IPS-20b (cell line): ENCODE data around the gene GBA3.

Experiments used
- H3K27ac ChIP-seq: one replicate; pipeline ENCODE4 v1.5.1; 2013; ENCODE audit warnings: low read length
- H3K27me3 ChIP-seq: 2 replicates; pipeline ENCODE4 v1.6.1; 2013; ENCODE audit warnings: mild to moderate bottlenecking, low read length, inconsistent platforms; ENCODE audit not compliant: insufficient read depth
- H3K36me3 ChIP-seq: 2 replicates; pipeline ENCODE4 v1.6.1; 2013; ENCODE audit warnings: low read depth, mild to moderate bottlenecking, inconsistent platforms, low read length, moderate library complexity; ENCODE audit not compliant: insufficient read depth
- H3K4me1 ChIP-seq: 2 replicates; pipeline ENCODE4 v1.6.1; 2013; ENCODE audit warnings: mild to moderate bottlenecking, control low read depth, inconsistent platforms, low read length, moderate library complexity; ENCODE audit not compliant: insufficient read depth
- H3K4me3 ChIP-seq: 2 replicates; pipeline ENCODE4 v1.5.1; 2013; ENCODE audit warnings: mild to moderate bottlenecking, low read length, inconsistent platforms
- H3K9ac ChIP-seq: 2 replicates; pipeline ENCODE4 v1.6.1; 2013; ENCODE audit warnings: low read depth, mild to moderate bottlenecking, inconsistent platforms, low read length, moderate library complexity
- H3K9me3 ChIP-seq: 2 replicates; pipeline ENCODE4 v1.6.1; 2013; ENCODE audit warnings: mild to moderate bottlenecking, low read depth, low read length, inconsistent platforms; ENCODE audit not compliant: insufficient read depth

The GBA3 gene

GRCh38 chr4:22703912-22704311 is 11.2 kb downstream of the GBA3 start:
- H3K27me3 ChIP-seq = no peaks in the 10 kb centered on the region
- H3K36me3 ChIP-seq = no peaks in the 10 kb centered on the region
- no peak overlapping the region for H3K27ac ChIP-seq
- no peak overlapping the region for H3K9ac ChIP-seq
- no peak overlapping the region for H3K4me3 ChIP-seq
- H3K4me1 ChIP-seq = no peaks in the 10 kb centered on the region
- no peaks in the 10 kb centered on the region for H3K9me3 ChIP-seq

DNA sequence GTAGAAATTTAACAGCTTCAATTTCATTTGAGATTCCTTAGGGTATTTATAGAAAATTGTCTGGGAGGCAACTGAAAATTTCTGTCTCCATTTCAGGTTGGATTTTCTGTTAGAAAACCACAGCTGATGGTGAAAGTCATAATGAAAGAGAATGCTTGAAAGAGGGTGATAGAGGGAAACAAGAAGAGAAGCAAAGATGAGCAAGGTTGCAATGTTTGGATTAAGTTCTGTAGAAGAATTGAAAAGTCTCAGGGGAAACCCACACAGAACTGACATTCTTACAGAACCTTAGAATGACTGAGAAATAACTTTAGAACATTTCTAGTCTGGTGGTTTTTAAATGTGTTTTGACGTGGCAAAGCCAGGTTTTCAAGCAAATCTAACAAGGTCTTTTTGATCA is 14.7 kb downstream of the GBA3 start:
- no peaks in the 10 kb centered on the region for H3K9me3 ChIP-seq
- no peaks in the 10 kb centered on the region for H3K36me3 ChIP-seq
- no peak overlapping the region for H3K4me3 ChIP-seq
- no peaks in the 10 kb centered on the region for H3K27me3 ChIP-seq
- H3K27ac ChIP-seq = no peak overlapping the region
- H3K9ac ChIP-seq = no peak overlapping the region
- no peaks in the 10 kb centered on the region for H3K4me1 ChIP-seq

- no peak overlapping the region for H3K9ac ChIP-seq
- H3K27ac ChIP-seq = no peak overlapping the region
- no peak overlapping the region for H3K4me3 ChIP-seq
- no peaks in the 10 kb centered on the region for H3K9me3 ChIP-seq
- H3K27me3 ChIP-seq = no peaks in the 10 kb centered on the region
- no peaks in the 10 kb centered on the region for H3K4me1 ChIP-seq
- no peaks in the 10 kb centered on the region for H3K36me3 ChIP-seq
Measured at GRCh38 chr4:22708961-22709360, 16.2 kb downstream of the GBA3 start.

DNA sequence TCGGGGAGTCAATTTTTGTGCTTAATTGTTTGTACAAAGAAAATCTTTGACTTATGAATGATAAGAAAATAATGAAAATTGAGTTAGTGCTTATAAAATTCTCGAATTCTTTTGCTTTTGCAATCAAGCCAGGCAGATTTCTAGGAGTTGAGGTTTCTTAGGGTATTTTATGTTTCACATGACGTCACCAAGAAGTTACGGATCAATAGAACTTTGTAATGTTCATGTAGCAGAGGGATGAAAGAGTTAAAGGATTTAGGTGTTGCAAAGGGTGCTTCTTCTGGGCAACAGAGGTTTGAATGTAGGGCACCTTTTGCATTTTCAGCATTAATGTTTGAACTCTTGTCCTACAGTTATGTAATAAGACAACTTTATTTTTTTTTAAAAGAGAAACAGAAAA is 19.4 kb downstream of the GBA3 start:
- Histone ChIP-seq H3K27me3 (no peaks in the 10 kb centered on the region), H3K4me3 (no peak overlapping the region), H3K9ac (no peak overlapping the region), H3K27ac (no peak overlapping the region), H3K9me3 (no peaks in the 10 kb centered on the region), H3K36me3 (no peaks in the 10 kb centered on the region), H3K4me1 (no peaks in the 10 kb centered on the region)

DNA sequence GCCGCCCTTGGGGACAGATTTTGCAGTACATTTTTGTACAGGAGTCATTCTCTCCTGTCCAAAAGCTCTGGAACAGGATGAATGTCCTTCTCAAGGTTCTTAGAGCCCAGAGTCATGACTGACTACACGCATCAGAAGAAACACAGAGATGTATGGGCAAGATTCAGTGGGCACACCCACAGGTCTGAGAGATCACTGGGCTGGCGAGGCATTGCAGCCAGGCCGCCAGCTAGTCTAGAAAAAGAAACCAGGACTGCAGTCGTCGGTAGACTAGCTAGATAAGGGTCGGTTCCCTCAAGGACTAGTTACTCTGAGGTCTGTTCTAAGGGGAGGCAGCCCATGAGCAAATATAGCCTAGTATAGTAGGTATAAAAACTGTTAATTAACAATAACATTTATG is 19.8 kb downstream of the GBA3 start:
- no peak overlapping the region for H3K9ac ChIP-seq
- no peaks in the 10 kb centered on the region for H3K4me1 ChIP-seq
- no peak overlapping the region for H3K27ac ChIP-seq
- no peaks in the 10 kb centered on the region for H3K36me3 ChIP-seq
- no peaks in the 10 kb centered on the region for H3K9me3 ChIP-seq
- no peaks in the 10 kb centered on the region for H3K27me3 ChIP-seq
- H3K4me3 ChIP-seq = no peak overlapping the region

- H3K4me1 ChIP-seq = no peaks in the 10 kb centered on the region
- no peaks in the 10 kb centered on the region for H3K36me3 ChIP-seq
- H3K27ac ChIP-seq = no peak overlapping the region
- H3K27me3 ChIP-seq = no peaks in the 10 kb centered on the region
- H3K9ac ChIP-seq = no peak overlapping the region
- no peaks in the 10 kb centered on the region for H3K9me3 ChIP-seq
- H3K4me3 ChIP-seq = no peak overlapping the region
Measured at GRCh38 chr4:22713841-22714240, 21.1 kb downstream of the GBA3 start.

- H3K27ac ChIP-seq = no peak overlapping the region
- H3K36me3 ChIP-seq = no peaks in the 10 kb centered on the region
- H3K4me3 ChIP-seq = no peak overlapping the region
- no peaks in the 10 kb centered on the region for H3K9me3 ChIP-seq
- no peaks in the 10 kb centered on the region for H3K27me3 ChIP-seq
- H3K4me1 ChIP-seq = no peaks in the 10 kb centered on the region
- H3K9ac ChIP-seq = no peak overlapping the region
Measured at GRCh38 chr4:22719218-22719617, 26.5 kb downstream of the GBA3 start.

GRCh38 chr4:22720091-22720490 is 27.4 kb downstream of the GBA3 start:
- no peaks in the 10 kb centered on the region for H3K9me3 ChIP-seq
- no peaks in the 10 kb centered on the region for H3K36me3 ChIP-seq
- no peaks in the 10 kb centered on the region for H3K4me1 ChIP-seq
- no peaks in the 10 kb centered on the region for H3K27me3 ChIP-seq
- no peak overlapping the region for H3K9ac ChIP-seq
- H3K4me3 ChIP-seq = no peak overlapping the region
- H3K27ac ChIP-seq = no peak overlapping the region

DNA sequence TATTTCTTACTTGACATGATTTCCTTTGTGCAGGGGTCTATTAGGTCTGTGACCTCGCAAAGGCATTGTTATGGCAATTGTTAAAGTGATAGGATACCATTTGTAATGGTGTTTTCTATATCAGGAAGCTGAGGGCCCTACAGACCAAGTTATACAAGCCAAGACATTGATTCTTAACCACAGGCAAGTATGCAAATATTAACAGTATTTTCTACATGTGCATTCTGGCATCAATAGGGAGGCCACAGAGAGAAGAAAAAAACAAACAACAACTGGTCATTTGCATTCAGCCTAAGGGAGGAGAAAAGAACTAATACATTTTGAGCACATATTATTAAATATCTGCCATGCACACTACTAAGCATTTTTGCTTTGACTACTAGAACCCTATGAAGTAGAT is 28.5 kb downstream of the GBA3 start:
- H3K4me1 ChIP-seq = no peaks in the 10 kb centered on the region
- H3K9ac ChIP-seq = no peak overlapping the region
- H3K9me3 ChIP-seq = no peaks in the 10 kb centered on the region
- H3K4me3 ChIP-seq = no peak overlapping the region
- no peaks in the 10 kb centered on the region for H3K27me3 ChIP-seq
- H3K27ac ChIP-seq = no peak overlapping the region
- no peaks in the 10 kb centered on the region for H3K36me3 ChIP-seq

DNA sequence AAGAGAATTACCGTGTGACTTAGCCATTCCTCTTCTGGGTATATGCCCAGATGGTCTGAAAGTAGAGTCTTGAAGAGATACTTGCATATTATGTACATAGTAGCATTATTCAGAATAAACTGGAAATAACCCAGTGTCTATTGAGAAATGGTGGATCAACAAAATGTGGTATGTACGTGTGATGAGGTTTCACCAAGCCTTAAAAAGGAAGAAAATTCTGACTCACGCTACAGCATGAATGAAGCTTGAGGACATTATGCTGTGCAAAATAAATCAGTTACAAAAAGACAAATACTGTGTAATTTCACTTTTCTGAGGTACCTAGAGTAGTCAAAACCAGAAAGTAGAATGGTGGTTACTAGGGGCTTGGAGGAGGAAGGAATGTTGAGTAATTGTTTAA is 37.3 kb downstream of the GBA3 start:
- Histone ChIP-seq H3K4me1 (no peaks in the 10 kb centered on the region), H3K27me3 (no peaks in the 10 kb centered on the region), H3K9me3 (no peaks in the 10 kb centered on the region), H3K27ac (no peak overlapping the region), H3K36me3 (no peaks in the 10 kb centered on the region), H3K4me3 (no peak overlapping the region), H3K9ac (no peak overlapping the region)

GRCh38 chr4:22733816-22734215 is 41.1 kb downstream of the GBA3 start:
- Histone ChIP-seq H3K4me3 (no peak overlapping the region), H3K9me3 (no peaks in the 10 kb centered on the region), H3K36me3 (no peaks in the 10 kb centered on the region), H3K9ac (no peak overlapping the region), H3K27ac (no peak overlapping the region), H3K27me3 (no peaks in the 10 kb centered on the region), H3K4me1 (no peaks in the 10 kb centered on the region)

GRCh38 chr4:22736912-22737311 is 44.2 kb downstream of the GBA3 start:
- no peaks in the 10 kb centered on the region for H3K4me1 ChIP-seq
- H3K36me3 ChIP-seq = no peaks in the 10 kb centered on the region
- no peak overlapping the region for H3K9ac ChIP-seq
- no peak overlapping the region for H3K27ac ChIP-seq
- no peak overlapping the region for H3K4me3 ChIP-seq
- H3K27me3 ChIP-seq = no peaks in the 10 kb centered on the region
- no peaks in the 10 kb centered on the region for H3K9me3 ChIP-seq

- Histone ChIP-seq H3K4me3 (no peak overlapping the region), H3K4me1 (no peaks in the 10 kb centered on the region), H3K27ac (no peak overlapping the region), H3K9me3 (no peaks in the 10 kb centered on the region), H3K36me3 (no peaks in the 10 kb centered on the region), H3K27me3 (no peaks in the 10 kb centered on the region), H3K9ac (no peak overlapping the region)
Measured at GRCh38 chr4:22739968-22740367, 47.2 kb downstream of the GBA3 start.
